HG02943 (cell line): ENCODE data around the gene RALB.
"Not testable (repeated sequence)": the region's sequence is repeated elsewhere in the genome, so short reads cannot be mapped to it uniquely, and the experiment has no call there.

Source experiments
- ATAC-seq: cut with Tn5 transposase; IDR thresholded peaks from one replicate; pipeline ENCODE4 v1.9.1; 2021; ENCODE audit warnings: mild to moderate bottlenecking, low read depth, moderate library complexity; ENCODE audit not compliant: unreplicated experiment

RALB gene

DNA sequence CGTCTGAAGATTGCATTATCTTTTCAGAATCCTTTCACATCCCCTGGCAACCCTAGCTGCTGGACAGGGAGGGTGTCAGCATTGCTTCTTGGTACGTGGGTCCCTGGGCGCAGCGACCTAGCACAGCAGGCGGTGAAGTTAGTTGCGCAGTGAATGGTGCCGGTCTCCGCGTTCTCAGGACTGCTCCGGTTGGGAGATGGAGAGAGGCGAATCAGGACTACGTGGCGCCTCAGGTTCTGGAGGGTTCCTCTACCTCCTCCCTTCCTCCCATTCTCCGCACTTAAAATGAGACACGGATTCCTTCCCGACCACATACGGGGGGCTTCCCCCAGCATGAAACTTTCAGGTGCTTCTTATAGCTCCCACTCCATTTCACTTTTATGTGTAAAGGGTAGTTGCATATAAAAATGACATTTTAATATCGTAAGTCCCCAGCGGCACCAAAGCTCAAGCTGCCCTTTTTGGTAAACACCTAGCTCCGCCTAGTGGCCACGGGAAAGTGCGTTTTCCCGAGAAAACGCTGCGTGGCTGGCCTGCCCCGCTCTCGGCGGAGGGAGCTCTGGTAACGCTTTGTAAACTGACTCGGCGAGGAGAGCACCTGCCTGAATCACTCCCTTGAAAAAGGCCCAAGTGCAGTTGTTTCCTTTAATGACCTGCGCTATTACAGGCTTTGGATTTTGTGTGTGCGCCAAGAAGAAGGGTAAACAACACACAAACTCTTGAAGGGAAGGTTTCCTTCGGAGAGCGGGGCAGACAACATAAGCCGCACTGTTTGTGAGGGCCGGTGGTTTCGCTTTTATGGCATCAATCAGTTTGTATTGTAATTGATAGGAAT, 60.4 kb downstream of the RALB start:
- ATAC-seq = no peak

DNA sequence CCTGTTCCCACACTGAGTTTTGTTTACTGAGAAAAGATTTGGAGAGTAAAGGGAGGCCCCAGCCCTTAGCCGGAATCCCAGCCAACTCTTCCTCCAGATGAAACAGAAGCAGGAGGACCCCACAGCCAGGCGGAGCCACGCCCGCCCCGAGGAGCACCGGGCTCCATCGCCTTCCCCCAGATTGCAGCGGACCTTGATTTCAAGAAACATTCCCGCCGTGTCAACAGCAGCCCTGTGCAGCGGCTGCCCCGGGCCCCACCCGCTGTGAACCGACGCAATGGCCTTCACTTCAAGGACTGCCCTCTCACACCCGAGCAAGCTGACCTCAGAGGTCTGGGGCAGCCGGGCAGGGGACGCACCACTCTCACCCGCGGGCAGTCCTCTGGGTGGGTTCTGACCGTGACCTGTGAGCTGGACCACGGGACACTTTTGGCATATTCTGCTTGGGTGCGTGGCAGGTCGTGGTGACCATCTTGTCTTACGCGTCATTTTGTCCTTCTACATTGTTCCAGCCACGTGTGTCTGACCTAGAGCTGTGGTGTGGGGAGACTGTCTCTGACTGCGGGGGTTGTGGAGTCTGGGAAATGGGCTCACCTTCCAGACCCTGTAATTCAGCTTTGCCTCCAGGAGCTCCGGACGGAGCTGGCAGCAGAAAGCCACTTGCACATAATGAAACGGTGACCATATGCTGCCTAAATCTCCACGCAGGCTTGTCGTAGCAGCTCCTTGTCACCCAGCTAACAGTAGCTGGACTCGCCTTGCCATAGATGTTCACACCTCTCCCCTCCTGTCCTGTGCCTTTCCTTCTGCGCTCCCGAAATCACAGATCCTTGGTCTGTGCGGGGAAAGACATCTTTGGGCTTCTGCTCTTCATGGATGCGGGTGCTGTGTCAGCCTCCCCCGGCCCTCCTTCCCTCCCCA, 61.3 kb downstream of the RALB start:
- ATAC-seq = no peak

DNA sequence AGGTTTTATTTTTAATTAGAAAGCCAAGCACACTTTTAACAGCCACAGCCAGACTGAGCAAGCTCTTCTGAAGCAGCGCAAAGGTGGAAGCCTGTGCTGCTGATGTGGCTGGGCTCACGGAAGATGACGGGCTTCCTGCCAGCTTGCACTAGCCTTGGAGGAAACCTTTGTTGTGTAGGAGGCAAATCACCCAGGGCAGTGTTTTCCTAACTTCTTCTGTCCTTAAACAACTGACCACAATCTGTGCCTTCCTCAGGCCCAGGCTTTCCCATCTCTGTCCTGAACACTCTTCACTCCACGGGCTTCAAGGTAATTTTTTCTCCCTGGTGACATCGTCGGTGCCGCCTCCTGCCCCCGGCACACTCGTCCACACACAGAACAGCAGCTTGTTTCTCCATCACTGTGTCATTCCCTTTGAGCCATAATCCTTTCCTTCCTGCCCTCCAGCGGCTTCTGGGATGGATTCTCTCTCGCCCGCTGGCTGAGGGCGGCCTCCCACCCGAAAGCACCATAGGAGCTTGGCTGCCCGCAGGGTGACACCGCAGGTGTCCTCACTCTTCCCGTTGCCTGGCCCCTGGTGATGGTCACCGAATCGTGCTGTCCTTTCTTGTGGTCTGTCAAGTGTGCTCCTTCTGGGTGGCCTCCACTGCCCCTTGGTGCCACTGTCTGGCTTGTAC, 62.2 kb downstream of the RALB start:
- ATAC-seq = no peak

DNA sequence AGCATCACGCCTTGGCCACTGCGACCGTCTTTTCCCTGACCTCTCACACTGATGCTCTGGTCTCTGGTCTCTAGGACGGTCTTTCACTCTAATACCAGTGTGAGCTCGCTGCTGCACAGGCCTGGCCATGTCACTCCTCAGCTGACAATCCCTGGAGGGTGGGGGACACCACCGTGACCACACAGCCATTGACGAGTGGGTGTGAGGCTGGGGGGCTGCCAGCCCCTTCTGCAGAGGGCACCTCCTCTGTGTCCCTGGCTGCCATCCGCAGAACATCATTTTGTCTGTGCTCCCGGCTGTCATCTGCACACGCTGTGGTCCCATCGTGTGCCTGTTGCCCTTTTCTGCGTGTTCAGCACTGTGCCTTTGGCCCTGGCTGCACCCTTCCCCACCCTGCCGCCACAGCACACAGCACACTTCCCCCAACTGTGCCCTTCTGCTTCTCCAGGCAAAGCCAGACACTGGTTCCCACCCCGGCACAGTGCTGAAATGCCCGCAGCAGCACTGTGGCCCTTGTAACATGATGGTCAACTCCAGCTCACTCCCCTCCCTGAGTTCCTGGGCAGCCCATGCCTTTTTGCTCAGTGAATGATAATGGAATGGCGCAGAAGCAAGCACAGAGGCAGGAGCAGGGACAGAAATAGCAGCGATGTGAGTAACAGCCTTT, 62.8 kb downstream of the RALB start:
- no peak for ATAC-seq

DNA sequence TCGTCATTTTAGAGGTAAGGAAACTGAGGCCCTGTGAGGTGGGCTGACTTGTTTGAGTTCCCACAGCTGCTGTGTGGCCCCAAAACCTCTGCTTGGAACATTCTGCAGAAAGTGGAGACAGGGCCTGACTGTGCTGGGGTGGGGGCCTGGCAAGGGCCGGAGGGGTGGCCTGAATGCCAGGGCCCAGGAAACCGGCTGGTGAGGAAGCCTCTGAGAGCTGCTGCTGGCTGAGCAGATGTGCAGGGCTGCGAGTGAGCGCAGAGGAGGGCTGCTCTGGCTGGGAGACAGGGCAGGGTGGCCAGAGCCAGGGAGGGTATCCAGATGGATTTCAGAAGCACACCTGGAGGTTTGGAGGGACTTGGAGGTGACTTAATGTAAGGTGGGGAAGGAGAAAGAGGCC, 63.4 kb downstream of the RALB start:
- ATAC-seq = no peak

DNA sequence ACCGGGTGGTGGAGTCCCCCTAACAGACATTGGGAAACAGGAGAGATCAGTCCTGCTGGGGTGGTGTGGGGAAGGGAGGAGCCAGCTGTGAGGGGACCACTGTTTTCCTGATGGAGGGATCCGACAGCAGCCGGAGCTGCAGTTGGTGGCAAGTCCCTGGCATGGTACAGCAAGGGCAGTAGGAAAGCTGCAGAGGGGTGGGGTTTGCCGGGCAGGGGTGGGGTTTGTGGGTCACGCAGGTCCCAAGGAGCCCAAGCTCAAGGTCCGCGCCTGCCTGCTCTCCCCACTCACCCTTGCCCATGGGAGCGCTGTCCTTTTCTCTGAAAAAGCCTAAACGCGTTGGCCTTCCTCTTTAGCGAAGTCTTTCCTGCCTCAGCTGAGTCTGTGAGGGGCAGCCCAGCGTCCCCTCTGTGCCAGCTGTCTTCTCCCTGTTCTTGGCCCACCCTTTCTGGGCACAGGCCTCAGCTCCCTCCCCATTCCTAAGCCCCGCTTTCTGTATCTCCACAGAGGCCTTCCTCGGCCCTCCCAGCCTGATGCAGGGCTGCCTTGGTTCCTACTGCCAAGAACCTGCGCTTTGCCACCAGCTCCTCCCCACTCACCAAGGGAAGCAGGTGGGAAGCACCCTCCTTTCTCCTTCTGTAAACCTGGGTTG, 64.0 kb downstream of the RALB start:
- ATAC-seq = no peak

DNA sequence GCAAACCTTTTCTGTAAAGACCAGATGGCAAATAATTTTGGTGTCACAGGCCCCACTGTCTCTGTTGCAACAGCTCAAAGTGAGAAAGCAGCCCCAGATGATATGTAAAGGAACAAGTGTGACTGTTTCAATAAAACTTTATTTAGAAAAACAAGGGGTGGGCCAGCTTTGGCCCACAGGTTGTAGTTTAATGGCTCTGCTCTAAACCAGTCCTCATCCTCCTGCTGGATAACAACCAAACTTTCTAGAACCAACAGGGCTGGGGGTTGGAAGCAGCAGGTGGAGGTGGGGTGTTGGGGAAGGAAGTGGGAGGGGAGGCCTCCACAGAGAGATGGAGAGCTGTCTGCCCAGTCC, 64.5 kb downstream of the RALB start:
- ATAC-seq = no peak

DNA sequence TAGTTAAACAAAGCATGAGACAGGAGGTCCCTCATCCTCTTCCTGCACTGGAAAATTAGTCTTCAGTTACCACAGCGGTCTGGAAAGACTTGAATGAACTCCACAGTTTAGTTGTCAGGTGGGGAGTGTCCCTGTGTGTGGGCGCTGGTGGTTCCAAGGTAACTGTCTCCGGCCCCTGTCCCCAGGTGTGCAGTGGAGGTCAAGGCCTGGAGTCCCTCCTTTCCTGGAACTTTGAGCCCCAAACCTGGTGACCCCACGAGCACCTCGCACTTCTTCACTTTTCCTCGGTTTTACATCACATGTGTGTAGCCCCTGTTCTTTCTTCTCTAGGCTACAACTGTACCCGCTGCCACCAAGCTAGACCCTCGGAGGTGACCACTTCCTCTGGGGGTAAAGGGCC, 65.3 kb downstream of the RALB start:
- no peak for ATAC-seq

DNA sequence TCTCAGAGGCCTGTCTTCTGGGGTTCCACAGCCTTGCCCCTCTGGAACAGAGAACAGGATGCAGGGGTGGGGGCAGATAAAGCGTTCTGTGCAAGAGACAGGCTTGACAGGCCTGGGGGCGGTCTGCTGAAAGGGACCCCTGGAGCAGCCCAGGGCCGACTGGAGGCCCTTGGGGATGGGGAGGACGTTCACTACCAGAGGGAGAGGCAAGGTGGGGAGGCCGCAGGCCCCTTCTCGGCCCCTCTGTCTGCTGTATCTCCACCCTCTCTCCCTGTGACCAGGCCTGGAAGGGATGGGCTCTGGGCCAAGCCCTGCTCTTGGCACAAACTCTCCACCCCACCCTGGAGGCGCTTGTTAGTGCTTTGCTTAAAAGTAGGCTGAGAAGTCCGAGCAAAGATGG, 66.0 kb downstream of the RALB start:
- ATAC-seq = no peak

DNA sequence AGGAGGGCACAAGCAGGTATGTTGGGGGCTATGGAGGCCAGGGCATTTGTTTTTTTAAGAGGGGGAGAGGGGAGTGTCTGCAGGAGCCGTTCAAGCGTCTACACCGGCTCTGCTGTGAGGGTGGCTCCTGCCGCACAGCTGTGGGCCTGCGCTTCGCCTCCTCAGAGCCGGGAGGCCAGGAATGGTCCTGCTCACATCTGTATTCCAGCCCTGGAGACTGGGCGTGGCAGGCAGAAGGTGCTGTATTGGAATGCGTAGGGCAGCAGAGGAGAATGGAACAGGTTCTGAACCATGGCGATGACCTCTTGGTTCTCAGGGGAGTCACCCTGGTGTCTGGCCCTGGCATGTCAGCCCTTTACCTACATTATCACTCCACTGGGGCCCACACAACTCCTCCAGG, 66.5 kb downstream of the RALB start:
- no peak for ATAC-seq

DNA sequence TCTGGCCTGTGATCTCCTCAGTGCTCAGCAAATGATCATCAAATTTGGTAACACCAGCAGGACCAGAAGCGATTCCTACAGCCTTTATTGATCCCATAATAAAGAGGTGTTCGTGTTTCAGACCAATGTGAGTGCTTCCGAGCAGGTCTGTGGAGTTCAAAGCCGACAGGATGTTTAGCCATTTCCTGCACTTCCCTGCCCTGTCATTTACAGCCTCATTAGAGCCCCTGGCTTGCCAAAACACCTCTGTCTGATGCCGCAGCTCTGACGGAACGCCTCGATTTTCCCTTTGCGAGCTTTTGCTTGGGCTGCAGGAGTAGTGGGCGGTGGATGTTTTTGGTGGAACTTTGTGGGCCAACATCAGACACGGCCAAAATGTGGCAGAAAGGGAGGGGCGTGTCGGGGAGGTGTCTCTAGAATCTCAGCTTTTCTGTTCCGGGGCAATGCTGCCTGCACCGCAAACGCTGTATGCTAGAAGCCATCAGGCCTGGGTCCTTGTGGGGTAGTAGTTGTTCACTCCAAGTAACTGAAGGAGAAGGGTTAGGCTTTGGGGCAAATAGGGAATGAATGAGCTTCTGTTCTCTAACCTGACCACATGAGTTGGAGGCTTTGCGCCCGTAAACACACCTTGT, 67.2 kb downstream of the RALB start:
- no peak for ATAC-seq

DNA sequence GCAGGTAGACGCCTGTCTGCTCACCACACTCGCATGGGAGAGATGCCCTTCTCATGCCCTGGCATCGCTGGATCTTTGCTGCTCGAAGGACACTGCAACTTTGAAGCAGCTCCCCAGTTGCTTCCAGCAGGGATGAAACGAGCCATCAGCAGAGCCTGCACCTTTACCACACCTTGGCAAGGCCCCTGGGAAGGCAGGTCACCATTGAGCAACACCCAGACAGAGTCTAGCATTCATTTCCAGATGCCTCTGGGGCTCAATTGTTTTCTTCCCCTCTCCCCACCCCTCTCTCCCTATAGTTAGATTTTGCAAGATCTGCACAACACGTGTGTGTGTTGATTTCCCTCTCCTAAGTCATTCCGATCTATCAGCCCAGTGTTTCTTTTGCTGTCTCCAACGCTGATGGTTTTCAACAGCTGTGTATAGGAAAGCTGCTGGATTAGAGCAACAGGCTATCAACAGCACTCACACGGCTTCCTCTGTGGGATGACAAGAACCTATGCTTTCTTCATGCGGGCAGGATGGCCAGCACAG, 67.7 kb downstream of the RALB start:
- ATAC-seq = no peak

DNA sequence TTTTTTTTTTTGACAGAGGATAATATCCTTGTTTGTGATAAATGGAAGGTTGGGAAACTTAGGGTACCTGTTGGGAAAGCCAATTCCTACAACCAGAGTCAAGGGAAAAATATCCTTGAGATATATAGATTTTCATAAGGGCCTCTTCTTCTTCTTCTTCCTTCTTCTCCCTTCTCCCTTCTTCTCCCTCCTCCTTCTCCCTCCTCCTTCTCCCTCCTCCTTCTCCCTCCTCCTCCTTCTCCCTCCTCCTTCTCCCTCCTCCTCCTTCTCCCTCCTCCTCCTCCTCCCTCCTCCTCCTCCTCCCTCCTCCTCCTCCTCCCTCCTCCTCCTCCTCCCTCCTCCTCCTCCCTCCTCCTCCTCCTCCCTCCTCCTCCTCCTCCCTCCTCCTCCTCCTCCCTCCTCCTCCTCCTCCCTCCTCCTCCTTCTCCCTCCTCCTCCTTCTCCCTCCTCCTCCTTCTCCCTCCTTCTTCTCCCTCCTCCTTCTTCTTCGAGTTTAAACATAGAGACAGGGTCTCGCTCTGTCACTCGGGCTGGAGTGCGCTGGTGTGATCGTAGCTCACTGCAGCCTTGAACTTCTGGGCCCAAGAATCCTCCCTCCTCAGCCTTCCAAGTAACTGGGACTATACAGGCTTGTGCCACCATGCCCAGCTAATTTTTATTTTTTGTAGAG, 68.4 kb downstream of the RALB start:
- not testable (repeated sequence) for ATAC-seq

DNA sequence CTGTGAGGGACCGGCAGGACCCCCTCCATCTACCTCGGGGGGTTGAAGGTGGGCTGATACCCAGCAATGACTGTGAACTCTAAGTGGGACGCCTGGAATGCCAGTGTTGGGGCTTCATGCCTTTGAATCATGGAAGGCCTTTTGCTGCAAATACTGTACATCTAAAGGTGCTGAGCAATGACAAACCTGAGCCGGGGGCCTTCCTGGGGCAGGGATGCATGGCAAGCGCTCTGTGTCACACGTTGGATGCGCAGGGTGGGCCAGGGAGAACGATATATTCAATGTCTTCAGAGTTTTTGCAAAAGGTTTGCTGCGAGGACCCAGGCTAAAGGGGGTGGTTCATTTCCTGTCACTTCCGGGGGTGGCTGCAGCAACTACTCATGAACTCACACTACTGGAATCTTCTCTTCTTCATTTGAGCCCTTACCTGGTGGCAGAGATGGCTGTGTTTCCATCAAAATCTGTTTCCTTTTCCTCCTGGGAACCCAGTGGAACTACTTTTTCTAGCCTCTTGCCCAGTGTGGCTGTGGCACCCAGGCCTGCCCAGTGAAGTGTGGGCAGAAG, 69.2 kb downstream of the RALB start:
- ATAC-seq = no peak

DNA sequence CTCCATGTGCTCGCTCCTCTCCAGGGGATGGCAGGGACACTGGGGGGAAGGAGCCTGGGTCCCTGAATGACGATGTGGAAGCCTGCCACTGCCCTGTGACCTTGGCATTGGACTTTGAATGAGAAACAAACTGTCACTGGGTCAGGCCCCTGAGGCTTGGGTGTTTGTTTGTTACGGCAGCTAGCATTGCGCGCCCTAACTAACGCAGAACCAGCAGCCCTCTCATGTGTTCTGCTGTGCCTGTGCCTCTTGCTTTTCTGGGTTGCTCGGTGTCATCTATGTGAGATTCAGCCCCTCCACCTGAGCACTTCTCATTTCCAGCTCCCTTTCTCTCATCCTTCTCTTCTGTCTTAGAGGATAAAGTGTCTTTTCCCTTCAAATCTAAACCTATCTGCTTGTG, 69.7 kb downstream of the RALB start:
- ATAC-seq = no peak

DNA sequence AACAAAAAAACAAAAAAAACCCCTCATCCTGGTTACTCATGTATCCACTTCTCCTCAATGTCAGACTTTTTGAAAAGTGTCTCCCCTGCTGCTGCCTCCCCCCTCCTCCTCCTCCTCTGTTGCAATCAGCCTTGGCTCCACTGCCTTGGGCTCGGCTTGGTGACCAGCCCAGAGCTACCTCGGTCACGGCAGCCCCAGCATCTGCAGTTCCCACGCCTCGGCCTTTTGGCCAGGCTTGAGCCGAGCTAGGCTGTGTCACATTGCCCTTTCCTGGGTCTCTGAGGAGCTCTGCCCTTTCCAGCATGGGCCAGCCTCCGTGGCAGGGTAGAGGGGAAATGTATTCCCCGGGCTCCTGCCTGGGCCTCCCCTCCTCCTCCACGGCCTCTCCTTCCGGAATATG, 70.6 kb downstream of the RALB start:
- no peak for ATAC-seq

DNA sequence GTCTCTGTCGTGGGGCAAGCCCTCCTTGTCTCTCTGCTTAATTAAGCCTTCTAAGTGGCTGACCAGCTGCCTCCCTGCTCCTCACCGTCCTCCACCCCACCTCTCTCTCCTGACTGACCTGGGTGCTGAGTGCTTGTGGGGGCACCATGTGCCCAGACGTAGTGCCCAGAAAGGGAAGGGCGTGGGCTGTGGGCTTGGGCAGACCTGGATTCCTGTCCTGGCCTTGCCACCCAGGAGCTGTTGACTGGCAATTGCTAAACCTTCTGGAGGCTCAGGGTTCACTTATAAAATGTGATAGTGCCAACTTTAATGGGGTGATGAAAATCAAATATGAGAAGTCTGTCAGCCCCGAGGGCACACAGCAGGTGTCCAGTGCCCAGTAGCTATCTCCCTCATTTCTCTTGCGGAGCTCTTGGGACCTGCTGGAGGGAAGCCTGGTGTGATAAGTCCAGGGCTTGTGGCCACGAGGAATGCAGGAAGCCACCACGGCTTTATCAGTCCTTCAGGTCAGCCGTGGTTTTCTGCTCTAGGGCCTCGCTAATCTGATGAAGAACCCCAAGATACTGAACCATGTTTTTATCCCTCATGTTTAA, 71.3 kb downstream of the RALB start:
- no peak for ATAC-seq

DNA sequence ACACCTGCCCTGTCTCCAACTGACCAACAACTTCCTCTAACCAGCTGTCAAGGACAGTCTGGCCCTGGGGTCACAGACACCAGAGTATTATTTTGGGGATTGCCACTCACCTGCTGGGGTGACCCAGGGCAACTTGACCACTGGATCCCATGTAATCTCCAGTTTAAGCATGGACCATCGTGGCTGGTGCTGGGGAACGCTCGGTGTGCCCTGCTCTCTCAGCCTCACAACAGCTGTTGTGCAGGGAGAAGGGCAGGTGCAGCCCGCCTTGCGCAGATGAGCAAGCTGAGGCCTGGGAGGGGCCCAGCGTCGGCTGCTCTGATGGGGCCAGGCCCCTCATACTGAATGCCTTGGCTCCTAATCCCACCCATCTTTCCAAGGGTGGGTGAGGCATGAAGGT, 72.3 kb downstream of the RALB start:
- no peak for ATAC-seq
